ENCODE data around the gene SRPK2.
A peak's percentile ranks its signal among the peaks of the same experiment; 100 is the strongest.
"Not testable (repeated sequence)": the region's sequence is repeated elsewhere in the genome, so short reads cannot be mapped to it uniquely, and the experiment has no call there.

Gene SRPK2

DNA sequence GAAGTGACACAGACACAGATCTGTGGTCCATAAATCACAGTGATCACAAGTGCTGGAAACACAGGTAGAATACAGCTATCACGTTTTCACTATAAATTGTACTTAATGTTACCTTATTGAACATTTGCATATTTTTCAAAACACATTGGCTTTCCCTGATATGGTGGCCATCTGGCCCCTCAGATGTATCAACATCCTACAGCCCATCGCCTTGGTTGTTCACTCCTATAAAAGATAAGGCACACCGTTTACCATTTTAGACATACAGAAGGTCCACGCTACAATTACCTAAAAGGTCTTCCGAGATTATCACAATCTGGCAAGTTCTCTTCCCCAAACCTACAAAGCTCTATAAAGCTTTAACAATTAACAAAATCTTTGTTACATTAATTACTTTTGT is 91.4 kb downstream of the SRPK2 start:
- DNase-seq = no peak

DNA sequence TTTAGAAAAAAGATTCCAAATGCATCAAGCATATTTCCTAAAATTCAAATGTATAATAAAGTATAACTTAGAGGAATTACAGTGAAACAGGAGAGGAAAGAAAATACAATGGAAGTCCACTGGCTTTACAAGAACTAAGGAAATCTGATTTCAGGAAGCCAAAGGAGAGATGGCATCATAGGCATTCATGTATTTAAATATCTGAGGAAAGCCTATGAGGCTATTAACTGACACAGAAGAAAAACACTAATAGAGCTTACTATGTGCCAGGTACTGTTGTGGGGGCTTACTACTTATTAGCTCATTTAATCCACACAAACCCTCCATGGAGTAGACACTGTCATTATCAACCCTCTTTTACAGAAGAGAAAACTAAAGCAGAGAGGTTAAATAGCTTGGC is 92.2 kb downstream of the SRPK2 start:
- no peak for DNase-seq

DNA sequence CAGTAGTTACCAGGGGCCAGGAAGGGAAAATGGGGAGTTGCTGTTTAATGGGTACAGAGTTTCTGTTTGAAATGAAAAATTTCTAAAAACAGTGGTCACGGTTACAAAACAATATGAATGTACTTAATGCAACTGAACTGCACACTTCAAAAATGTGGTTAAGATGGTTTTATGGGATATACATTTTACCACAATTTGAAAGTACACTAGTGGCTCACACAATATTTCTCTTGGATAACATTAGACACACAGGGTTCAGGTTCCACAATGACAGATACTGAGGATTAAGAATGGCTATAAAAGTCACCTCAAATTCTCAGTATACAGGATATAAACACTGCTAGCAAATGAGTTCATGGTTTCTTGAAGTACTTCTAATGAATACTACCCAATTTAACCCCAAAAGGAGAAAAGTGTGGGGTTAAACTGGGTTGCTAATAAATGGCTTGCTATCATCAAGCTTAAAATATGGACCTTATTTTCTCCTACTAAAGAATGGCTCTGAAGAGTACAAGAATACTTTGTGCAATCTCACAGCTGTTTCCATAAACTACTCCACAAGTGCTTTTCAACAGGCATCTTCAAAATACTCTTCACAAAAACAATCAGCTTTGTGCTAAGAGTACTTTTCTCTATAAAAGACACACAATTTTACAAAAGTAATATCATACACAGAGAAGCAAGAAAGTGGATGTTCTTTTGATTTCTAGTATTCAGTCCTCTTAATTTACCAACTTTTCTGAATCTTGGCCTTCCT is 92.9 kb downstream of the SRPK2 start:
- DNase-seq = no peak

DNA sequence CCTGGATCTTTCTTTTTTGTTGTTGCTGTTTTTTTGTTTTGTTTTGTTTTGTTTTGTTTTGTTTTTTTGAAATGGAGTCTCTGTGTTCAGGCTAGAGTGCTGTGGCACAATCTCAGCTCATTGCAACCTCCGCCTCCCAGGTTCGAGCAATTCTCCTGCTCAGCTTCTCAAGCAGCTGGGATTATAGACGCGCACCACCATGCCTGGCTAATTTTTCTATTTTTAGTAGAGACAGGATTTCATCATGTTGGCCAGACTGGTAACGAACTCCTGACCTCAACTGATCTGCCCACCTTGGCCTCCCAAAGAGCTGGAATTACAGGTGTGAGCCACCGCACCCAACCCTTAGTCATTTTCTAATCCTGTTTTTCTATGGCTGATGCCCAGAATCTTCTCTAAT is 94.2 kb downstream of the SRPK2 start:
- DNase-seq = not testable (repeated sequence)

DNA sequence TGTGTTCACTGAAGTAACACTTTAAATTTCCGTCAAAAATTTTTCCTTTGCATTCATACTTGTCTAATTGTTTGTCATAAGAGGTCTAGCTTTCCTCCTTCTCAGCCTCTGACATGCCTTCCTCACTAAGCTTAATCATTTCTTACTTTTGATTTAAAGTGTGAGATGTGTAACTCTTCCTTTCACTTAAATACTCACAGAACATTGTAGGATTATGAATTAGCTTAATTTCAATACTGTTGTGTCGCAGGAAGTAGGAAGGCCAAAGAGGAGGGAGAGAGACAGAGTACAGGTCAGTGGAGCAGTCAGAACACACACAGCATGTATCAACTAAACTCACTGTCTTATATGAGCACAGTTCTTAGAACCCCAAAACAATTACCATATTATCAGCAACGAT is 99.0 kb downstream of the SRPK2 start:
- no peak for DNase-seq

DNA sequence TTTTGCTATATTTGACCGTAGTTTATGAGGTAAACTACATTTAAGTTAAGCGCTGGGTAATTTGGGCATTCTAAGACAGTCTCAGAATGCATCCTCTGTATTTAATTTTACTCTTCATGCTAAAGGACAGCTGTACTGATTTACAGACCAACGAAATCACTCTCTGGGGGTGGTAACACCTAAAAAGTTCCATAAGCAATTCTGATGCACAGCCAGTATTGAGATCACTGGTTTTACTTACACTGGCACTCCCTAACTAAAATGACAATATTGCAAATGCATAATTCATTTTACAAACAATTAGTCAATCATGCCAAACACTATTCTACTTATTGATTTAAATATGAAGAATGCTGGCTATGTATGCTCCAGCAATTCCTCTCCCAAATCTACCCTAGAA is 102.3 kb downstream of the SRPK2 start:
- no peak for DNase-seq

DNA sequence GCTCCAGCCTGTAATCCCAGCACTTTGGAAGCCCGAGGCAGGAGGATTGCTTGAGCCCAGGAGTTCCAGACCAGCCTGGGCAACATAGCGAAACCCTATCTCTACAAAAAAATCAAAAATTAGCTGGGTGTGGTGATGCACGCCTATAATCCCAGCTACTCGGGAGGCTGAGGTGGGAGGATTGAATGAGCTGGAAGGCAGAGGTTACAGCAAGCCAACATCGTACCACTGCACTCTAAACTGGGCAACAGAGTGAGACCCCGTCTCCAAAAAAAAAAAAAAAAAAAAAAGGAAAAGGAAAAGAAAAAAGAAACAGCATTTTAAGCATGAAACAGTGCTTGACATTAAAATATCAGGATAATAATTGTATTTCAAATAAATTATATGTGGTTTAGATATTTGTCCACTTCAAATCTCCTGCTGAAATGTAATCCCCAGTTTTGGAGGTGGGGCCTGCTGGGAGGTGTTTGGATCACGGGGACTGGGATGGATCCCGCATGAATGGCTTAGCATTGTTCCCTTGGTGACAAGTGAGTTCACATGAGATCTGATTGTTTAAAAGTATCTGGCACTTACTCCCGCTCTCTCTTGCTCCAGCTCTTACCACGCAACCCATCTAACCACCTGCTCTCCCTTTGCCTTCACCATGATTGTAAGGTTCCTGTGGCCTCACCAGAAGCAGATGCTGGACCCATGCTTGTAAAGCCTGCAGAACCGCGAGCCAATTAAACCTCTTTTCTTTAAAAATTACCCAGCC is 103.4 kb downstream of the SRPK2 start:
- no peak for DNase-seq

DNA sequence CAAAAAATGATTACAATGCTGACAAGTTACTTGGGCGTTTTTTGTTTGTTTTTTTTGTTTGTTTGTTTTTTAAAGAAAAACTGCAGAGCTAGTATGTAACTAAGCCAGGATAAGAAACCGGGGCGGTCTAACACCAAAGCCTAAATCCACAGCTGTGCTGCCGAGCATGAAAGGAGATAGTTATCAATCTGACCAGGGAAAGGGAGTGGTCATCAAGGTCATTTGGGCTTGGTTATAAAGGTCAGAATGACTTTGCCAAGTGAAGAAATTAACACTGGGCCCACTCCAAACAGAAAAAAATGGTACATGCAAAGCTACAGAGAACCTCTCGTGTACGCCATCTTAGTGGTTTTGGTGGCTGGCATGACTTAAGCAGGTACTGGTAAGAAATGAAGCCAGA is 104.7 kb downstream of the SRPK2 start:
- DNase-seq = no peak

DNA sequence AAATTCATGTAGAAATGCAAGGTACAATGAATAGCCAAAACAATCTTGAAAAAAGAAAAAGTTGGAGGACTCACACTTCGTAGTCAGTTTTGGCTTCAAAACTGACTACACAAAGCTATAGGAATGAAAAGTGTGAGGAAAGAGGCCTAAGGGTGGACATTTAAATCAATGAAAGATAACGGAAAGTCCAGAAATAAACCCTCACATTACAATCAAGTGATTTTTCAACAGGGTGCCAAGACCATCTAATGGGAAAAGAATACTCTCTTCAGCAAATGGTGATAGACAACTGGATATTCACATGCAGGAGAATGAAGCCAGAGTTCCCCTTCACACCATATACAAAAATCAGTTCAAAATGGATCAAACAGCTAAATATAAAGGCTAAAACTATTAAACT is 106.8 kb downstream of the SRPK2 start:
- no peak for DNase-seq

DNA sequence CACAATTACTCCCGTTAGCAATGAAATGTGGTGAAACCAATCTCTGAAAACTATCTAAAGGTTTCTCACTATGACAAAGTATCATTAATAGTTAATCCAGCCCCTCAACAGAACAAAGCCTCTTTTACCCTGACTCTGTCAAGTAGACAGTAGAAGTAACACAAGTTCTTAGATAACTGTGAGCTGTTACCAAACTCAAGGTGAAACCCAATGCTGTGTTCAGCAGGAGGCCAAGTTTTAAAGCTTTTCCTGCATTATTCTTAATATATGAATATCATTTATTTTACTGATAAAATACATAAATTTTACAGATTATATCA is 109.1 kb downstream of the SRPK2 start:
- no peak for DNase-seq

DNA sequence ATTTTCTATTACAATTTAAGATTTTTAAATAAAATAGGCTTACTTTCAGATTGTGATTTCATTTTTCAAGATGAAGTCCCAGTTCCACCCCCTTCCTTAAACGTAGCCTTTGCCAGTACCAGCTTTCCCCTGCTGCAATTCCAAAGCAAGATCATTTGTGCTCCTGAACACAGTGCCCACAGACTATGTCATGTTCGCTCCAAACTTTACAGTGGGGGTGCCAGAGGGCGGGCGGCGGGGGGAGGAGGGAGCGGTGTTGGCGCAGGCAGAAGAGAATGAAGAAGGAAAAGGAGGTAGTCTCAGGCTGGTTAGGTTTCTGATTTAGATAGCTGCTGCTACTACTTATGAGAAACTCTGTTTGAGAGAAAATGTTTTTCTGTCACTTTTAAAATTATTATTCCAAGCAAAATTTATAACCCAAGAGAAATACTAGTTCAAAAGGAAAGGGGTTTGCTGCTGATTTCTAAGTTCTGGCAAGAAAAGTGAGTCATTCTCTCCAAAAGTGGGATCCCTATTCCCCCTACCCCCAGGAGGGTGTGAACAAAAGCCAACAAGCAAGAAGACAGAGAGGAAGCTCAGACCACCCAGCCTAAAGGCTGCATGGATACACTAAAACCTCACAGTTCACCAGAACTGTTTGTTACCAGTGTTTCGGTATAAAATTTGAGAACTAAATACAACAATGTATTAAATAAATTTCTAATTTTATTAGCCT is 109.6 kb downstream of the SRPK2 start:
- DNase-seq = no peak

DNA sequence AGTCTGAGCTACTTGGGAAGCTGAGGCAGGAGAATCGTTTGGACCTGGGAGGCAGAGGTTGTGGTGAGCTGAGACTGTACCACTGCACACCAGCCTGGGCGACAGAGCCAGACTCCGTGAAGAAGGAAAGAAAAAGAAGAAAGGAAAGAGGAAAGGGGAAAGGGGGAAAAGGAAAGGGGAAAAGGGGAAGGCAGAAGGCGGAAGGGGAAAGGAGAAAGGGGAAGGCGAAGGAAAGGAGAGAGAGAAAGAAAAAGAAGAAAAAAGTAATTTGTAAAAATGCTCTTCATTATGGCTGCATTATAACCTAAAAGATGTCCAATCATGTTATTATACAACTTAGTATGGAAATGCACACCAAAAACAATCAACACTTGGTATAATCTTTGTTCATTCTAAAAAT is 110.2 kb downstream of the SRPK2 start:
- DNase-seq = no peak

DNA sequence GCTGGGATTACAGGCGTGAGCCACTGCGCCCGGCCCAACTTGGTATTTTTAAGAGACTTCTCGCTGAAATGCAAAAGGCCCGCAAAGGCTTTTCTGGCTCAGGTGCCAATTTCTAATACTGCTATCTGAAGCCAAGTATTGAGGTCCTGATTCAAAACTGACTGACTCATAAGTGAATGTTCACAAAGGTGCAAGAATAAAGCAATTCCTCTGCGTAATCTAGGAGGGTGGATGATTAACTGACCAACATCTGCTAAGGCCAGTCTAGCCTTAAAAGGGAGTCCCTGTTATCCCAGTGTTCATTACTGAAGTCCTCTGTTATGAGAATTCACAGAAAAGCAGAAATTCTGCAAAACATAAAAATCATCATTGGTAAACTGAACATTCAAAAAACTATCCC is 111.4 kb downstream of the SRPK2 start:
- DNase-seq = no peak

DNA sequence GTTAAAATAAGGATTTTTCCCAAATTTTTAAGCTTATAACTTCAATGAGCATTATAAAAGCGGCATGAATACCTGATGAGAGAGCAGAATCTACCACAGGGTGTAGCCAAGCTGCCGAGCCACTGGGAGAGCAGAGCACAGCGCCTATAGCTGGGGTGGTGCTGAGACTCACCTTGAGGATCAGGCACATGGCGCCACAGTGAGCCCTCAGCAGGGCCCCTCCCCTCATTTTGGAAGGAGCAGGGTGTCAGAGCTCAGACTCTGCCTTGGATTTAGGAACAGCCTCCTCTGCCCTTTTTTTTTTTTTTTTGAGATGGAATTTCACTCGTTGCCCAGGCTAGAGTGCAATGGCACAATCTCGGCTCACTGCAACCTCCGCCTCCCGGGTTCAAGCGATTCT is 118.6 kb downstream of the SRPK2 start:
- peak; percentile 2 for DNase-seq

DNA sequence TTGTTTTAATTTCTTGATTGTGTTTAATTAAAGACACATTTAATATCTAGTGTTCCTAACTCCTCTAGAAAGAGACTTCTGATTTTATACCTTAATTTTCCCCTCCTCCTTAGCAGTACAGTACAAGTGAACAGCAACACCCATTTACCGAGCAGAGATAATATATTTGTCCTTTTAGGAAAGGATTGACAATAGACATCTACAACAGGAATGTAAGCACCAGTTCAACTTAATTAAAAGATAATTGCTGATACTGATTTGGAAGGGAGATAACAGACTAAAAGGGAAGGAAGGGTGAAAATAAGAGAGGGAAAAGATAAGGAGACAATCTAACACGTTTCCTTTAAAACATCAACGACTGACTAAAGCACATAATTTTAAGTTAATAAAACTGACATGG is 119.3 kb downstream of the SRPK2 start:
- no peak for DNase-seq

DNA sequence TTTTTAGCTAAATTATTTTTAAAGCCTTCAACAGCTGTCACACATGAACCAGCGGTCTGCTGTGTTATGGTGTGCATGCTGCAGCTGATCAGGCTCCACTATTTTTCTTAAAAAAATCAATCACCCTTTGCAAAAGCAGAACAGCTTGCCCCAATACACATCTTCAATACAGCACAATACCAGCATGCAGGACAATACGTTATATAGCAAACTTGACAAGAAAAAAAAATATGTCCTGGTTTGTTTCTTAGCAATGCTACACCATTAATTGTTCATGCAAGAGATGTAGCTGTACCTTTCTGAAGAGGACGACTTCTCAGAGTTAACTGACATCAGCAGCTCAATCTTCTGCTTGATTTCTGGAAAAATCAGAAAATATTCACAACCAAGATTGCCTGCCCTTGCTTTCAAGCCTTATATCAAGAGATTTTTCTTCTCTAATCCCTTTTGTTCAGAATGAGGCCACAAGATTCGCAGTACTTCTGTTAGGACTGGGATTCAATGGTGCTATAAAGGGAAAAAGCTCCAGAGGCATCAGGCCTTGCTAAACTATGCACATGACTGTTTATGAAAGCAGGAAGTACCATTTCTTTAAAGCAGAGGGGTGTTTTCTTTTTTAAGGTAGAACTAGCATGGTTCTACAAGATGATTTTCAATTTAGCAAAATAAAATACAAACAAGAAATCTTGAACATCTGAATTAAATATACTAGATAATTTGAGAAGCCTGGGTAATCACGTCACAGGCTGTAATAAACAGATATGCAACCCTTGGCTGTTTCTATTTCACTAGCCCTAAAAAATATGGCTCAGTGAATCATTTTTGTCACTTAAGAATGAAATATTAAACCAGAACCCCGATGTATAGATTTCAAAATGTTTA is 120.0 kb downstream of the SRPK2 start:
- no peak for DNase-seq

DNA sequence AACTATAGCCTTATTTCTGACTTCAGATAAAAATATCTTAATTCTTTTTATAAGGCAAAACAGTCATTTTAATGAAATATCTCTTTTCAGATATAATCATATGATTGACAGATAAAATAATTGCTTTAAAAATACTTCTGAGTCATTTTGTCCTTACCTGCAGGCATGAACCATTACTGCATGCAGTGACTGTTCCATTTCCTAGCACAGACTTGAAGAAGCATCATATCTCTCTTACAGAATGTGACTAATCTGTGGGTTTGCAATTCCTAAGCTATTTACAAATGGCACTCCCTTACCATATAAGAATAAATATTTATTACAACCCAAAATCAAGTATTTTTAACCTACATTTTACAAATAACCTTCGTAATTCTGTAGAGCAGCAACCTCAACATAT is 120.7 kb downstream of the SRPK2 start:
- DNase-seq = no peak

DNA sequence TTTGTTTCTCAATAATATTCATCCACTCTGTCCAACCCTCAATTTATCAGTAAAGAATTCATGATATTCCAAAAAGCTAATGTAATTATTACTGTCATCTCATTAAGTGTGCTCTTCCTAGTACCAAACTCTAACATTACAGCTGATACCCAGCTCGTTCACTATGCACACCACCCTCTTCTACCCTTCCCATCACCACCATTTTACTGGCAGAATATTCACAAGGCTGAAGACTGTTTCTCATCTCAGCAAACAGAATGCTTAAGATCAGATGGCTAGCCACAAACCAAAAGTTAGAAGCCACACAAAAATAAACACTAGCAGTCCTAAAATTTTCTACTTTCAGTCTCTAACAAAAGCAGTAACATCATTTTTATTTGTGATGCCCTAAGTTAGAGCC is 121.5 kb downstream of the SRPK2 start:
- DNase-seq = no peak

DNA sequence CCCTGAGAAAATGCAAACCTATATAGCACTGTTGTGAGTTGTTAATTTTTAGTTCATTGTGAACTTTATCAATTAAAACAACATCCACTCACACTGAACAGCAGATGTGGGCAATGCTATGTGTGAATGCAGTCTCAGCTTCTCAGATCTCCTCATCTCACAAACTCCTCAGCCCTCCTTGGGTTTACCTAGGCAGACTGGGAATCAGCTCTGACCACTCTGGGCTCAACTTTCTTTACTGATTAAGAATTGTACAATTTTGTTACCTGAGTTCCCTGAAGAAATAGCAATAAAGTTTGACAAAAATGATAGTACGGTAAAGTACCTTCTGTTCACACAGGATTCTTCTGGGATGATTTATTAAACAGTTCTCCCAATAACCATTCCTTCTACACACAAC is 124.0 kb downstream of the SRPK2 start:
- no peak for DNase-seq

DNA sequence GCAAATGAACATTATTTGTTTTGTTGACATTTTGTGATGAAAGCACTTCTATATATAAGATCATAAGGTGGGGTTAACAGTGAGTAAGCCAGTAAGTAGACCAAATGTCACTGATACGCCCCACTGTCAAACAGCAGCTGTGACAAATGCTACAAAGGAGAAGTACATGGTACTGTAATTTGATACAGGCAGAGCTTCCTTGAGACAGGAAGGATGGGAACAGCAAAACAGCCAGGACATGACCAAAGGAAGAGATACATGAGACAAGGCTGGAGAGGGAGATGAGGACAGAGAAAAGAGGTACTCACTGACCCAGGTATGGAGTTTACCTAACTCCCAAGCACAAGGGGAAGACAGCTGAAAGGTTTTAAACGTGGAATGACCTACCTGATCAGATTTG is 127.0 kb downstream of the SRPK2 start:
- DNase-seq = no peak

DNA sequence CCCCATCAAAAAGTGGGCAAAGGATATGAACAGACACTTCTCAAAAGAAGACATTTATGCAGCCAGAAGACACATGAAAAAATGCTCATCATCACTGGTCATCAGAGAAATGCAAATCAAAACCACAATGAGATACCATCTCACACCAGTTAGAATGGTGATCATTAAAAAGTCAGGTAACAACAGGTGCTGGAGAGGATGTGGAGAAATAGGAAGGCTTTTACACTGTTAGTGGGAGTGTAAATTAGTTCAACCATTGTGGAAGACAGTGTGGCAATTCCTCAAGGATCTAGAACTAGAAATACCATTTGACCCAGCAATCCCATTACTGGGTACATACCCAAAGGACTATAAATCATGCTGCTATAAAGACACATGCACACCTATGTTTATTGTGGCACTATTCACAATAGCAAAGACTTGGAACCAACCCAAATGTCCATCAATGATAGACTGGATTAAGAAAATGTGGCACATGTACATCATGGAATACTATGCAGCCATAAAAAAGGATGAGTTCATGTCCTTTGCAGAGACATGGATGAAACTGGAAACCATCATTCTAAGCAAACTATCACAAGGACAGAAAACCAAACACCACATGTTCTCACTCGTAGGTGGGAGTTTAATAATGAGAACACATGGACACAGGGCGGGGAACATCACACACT is 128.4 kb downstream of the SRPK2 start:
- DNase-seq = not testable (repeated sequence)

DNA sequence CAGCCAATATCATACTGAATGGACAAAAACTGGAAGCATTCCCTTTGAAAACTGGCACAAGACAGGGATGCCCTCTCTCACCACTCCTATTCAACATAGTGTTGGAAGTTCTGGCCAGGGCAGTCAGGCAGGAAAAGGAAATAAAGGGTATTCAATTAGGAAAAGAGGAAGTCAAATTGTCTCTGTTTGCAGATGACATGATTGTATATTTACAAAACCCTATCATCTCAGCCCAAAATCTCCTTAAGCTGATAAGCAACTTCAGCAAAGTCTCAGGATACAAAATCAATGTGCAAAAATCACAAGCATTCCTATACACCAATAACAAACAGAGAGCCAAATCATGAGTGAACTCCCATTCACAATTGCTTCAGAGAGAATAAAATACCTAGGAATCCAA is 129.8 kb downstream of the SRPK2 start:
- not testable (repeated sequence) for DNase-seq

DNA sequence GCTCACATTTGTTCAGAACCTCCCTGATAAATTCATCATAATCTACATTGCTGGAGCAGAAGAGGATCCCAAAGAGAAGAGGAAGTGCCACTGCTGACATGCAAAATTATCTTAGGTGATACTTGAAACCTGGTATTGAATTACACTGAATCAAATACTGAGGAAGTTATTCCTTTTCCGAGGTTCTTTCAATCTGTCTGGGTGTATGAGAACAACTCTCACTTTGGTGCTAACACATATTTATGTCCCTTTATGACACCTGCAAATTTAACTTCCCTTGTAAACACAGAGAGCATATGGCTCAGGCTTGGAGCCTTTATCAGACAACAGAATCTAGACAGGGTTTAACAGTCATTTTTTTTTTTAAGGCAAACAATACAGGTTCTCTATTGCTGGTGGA is 131.4 kb downstream of the SRPK2 start:
- DNase-seq = no peak
